Chondrocyte (in vitro differentiated cells): ENCODE results near the gene PPIA. TPM values are rescaled to one million over a fixed set of nuclear protein-coding genes. Genes with fewer than 3 reads are reported as not detected.
"Not testable (repeated sequence)": the region's sequence is repeated elsewhere in the genome, so short reads cannot be mapped to it uniquely, and the experiment has no call there.

Experiments
- DNase-seq: peaks from one replicate; pipeline ENCODE4 v3.0.0; 2021; ENCODE audit warnings: mixed read lengths, low spot score
- H3K27ac Mint-ChIP-seq: one replicate; pipeline ENCODE4 v1.8.0; 2021; ENCODE audit warnings: mild to moderate bottlenecking, moderate library complexity, mixed read lengths; ENCODE audit not compliant: unreplicated experiment
- H3K27me3 Mint-ChIP-seq: 2 replicates; pipeline ENCODE4 v1.8.0; 2021; ENCODE audit warnings: low read depth, mixed read lengths
- H3K36me3 Mint-ChIP-seq: 2 replicates; pipeline ENCODE4 v1.8.0; 2021; ENCODE audit warnings: low read depth, mixed read lengths
- H3K4me1 Mint-ChIP-seq: 2 replicates; pipeline ENCODE4 v1.8.0; 2021; ENCODE audit warnings: low read depth, mild to moderate bottlenecking, mixed read lengths
- H3K4me3 Mint-ChIP-seq: one replicate; pipeline ENCODE4 v1.8.0; 2021; ENCODE audit warnings: mild to moderate bottlenecking, moderate library complexity, mixed read lengths; ENCODE audit not compliant: unreplicated experiment
- H3K9me3 Mint-ChIP-seq: 2 replicates; pipeline ENCODE4 v1.8.0; 2021; ENCODE audit warnings: low read depth, mixed read lengths
- total RNA-seq: library from RNA; stranded (reverse); gene quantifications from 3 replicates; pipeline ENCODE4 v1.2.1, GENCODE V29; 2021
- TF ChIP-seq, protein P1 (sequence below): fragments of 200-600 bp; sonication (generic); IDR thresholded peaks from 2 replicates; pipeline ENCODE4 v1.5.0; 2021; ENCODE audit warnings: antibody characterized with exemption, mild to moderate bottlenecking, moderate library complexity

The PPIA gene
- total RNA-seq, 1 donor from 2014 or later, result 1,479 TPM

DNA sequence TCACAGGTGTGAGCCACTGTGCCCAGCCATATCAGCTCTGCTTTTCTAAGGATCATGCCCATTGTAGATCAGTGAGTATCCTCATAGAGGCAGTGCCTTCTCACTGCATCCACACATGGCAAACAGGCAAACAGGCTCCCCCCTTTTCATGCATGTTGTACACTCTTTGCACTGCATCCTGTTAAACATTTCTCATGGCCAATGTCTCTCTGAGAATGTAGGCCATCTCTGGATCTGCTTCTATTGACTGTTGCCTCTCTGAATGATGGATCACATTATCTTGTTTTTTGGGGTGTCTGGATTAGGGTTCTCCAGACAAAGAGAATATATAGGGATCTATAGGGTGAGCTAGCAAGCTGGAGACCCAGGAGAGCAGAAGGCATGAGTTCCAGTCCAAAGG lies 13.1 kb upstream of the PPIA start:
- TF ChIP-seq, protein P1, sequence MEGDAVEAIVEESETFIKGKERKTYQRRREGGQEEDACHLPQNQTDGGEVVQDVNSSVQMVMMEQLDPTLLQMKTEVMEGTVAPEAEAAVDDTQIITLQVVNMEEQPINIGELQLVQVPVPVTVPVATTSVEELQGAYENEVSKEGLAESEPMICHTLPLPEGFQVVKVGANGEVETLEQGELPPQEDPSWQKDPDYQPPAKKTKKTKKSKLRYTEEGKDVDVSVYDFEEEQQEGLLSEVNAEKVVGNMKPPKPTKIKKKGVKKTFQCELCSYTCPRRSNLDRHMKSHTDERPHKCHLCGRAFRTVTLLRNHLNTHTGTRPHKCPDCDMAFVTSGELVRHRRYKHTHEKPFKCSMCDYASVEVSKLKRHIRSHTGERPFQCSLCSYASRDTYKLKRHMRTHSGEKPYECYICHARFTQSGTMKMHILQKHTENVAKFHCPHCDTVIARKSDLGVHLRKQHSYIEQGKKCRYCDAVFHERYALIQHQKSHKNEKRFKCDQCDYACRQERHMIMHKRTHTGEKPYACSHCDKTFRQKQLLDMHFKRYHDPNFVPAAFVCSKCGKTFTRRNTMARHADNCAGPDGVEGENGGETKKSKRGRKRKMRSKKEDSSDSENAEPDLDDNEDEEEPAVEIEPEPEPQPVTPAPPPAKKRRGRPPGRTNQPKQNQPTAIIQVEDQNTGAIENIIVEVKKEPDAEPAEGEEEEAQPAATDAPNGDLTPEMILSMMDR, result no peak
- peaks cover 3% of the 10 kb centered on the region for H3K36me3 Mint-ChIP-seq
- no peaks in the 10 kb centered on the region for H3K27me3 Mint-ChIP-seq
- no peak for DNase-seq
- no peaks in the 10 kb centered on the region for H3K4me1 Mint-ChIP-seq
- H3K4me3 Mint-ChIP-seq, result no peak overlapping the region
- H3K27ac Mint-ChIP-seq, result no peak overlapping the region
- peaks cover 9% of the 10 kb centered on the region for H3K9me3 Mint-ChIP-seq

DNA sequence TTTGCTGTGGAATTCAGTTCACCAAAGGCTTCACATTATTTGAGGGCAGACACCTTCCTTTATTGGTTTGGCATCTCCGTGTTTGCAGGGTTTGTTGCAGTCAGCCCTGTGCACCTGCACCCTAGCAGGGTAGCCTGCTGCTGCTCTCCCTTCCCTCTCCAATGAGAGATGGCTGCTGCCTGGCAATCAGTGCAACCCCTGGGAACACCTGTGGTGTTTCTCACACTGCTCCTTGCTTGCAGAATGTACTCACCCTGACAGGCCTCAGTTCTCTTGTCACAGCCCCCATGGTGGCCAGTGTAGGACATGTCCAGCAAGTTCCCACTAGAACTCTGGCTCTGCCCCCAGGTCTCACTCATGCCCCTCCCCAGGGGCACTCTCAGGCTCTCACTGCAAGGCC lies 12.1 kb upstream of the PPIA start:
- DNase-seq, result no peak
- Mint-ChIP-seq H3K36me3 (peaks cover 3% of the 10 kb centered on the region), H3K4me3 (no peak overlapping the region), H3K27me3 (no peaks in the 10 kb centered on the region), H3K9me3 (peaks cover 9% of the 10 kb centered on the region), H3K4me1 (no peaks in the 10 kb centered on the region), H3K27ac (no peak overlapping the region)
- TF ChIP-seq, protein P1, result no peak

DNA sequence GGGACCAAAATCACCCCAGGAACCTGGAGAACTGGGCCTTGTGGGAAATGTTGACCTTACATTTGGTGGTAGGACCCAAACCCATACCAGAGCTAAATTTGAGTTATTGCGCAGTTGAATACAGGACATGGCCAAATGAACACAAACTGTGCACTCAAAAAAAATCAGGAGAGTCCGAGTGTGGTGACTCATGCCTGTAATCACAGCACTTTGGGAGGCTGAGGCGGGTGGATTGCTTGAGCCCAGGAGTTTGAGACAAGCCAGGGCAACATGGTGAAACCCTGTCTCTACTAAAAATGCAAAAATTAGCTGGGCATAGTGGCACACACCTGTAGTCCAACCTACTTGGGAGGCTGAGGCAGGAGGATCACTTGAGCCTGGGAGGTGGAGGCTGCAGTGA lies 11.3 kb upstream of the PPIA start:
- not testable (repeated sequence) for H3K36me3 Mint-ChIP-seq, H3K4me3 Mint-ChIP-seq, H3K9me3 Mint-ChIP-seq

DNA sequence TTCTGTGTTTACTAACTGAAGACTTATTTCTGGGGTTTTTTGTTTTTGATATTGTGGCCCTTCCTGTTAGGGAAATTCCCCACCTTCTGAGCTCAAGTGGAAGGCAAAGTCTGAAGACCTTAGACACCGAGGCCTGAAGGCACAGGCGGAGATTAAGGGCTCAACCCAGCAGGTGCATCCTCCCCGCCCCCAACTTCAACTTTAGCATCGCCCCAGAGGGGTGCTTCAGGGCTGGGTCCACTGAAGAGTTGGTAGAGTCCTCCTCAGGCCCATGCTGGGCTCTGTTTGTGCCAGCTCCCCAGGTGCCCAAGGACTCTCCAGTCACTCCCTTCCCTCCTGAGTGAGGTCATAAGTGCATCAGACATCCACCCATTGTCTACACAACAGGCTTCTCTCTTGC lies 9.4 kb upstream of the PPIA start:
- no peaks in the 10 kb centered on the region for H3K27me3 Mint-ChIP-seq
- H3K27ac Mint-ChIP-seq, result no peak overlapping the region
- H3K4me3 Mint-ChIP-seq, result no peak overlapping the region
- TF ChIP-seq, protein P1, result no peak
- H3K9me3 Mint-ChIP-seq, result peaks cover 9% of the 10 kb centered on the region
- peaks cover 11% of the 10 kb centered on the region for H3K4me1 Mint-ChIP-seq
- H3K36me3 Mint-ChIP-seq, result peaks cover 3% of the 10 kb centered on the region
- DNase-seq, result no peak

More for the DNA sequence above, 11.3 kb upstream of the PPIA start:
- not testable (repeated sequence) for H3K4me1 Mint-ChIP-seq, DNase-seq, H3K27me3 Mint-ChIP-seq, H3K27ac Mint-ChIP-seq

DNA sequence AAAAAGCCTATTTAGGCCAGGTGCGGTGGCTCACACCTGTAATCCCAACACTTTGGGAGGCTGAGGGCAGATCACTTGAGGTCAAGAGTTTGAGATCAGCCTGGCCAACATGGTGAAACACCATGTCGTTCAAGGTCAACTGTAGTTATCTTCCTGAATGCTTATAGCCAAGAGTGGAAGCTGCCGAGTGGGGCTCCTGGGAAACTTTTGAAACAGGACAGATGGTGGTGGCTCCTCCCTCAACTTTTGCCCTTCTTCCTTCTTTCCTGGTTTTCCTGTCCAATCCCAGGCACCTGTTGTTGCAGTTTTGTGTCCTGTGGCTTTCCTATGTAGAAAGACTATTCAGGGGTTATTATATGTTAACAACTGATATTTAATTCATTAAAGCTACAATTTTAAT lies 8.7 kb upstream of the PPIA start:
- H3K27me3 Mint-ChIP-seq, result no peaks in the 10 kb centered on the region
- H3K4me1 Mint-ChIP-seq, result peaks cover 11% of the 10 kb centered on the region
- H3K27ac Mint-ChIP-seq, result no peak overlapping the region
- H3K9me3 Mint-ChIP-seq, result peaks cover 9% of the 10 kb centered on the region
- DNase-seq, result no peak
- TF ChIP-seq, protein P1, result no peak
- no peak overlapping the region for H3K4me3 Mint-ChIP-seq
- peaks cover 3% of the 10 kb centered on the region for H3K36me3 Mint-ChIP-seq

DNA sequence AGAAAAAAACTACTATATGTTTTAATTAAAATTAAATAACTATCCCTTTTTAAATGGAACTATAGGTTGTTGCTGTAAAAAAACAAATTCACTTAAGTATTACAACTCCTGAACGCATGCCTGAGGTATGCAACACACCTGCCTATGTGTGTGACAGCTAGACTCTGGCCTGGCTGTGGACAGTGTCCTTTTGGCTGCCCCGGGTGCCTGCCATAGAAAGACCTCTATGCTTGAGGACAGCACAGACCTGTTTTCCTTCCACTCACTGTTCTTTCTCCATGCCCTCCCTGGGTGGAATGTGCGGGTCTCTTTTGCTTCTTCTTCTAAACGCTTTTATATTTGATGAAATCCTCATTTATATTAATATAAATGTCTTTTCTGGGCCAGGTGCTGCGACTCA lies 6.5 kb upstream of the PPIA start:
- H3K4me3 Mint-ChIP-seq, result no peak overlapping the region
- no peak for DNase-seq
- no peak overlapping the region for H3K27ac Mint-ChIP-seq
- no peaks in the 10 kb centered on the region for H3K27me3 Mint-ChIP-seq
- peaks cover 21% of the 10 kb centered on the region for H3K4me1 Mint-ChIP-seq
- no peaks in the 10 kb centered on the region for H3K36me3 Mint-ChIP-seq
- H3K9me3 Mint-ChIP-seq, result no peaks in the 10 kb centered on the region
- TF ChIP-seq, protein P1, result no peak
